ENCODE results near the gene TOMM70.

Gene TOMM70

GRCh38 chr3:100386437-100387074 is 14.3 kb downstream of the TOMM70 start:
- peak; percentile 73 for ATAC-seq

GRCh38 chr3:100384733-100385525 is 16.0 kb downstream of the TOMM70 start:
- no peak for ATAC-seq
- TF ChIP-seq ISL1 (CRISPR knock-in tag; IDR thresholded peaks at IDR 0.05) = no peak
- no peak for TF ChIP-seq CREB5 (CRISPR knock-in tag; IDR thresholded peaks at IDR 0.05; ENCODE audit: low read depth)
- no peak for TF ChIP-seq PPARA (CRISPR knock-in tag; IDR thresholded peaks at IDR 0.05; ENCODE audit: borderline replicate concordance)
- no peak for TF ChIP-seq ZNF8 (CRISPR knock-in tag; IDR thresholded peaks at IDR 0.05)
- TF ChIP-seq ZC3H10 (CRISPR knock-in tag; IDR thresholded peaks at IDR 0.05) = no peak
- no peak for TF ChIP-seq RARB (CRISPR knock-in tag; IDR thresholded peaks at IDR 0.05)
- no peak for TF ChIP-seq BACH2 (CRISPR knock-in tag; IDR thresholded peaks at IDR 0.05; ENCODE audit: borderline replicate concordance)
- TF ChIP-seq GLIS3 (CRISPR knock-in tag; IDR thresholded peaks at IDR 0.05) = no peak
- no peak for TF ChIP-seq TCF4 (CRISPR knock-in tag; IDR thresholded peaks at IDR 0.05; ENCODE audit: borderline replicate concordance)
- no peak for TF ChIP-seq CSDC2 (CRISPR knock-in tag; IDR thresholded peaks at IDR 0.05)
- TF ChIP-seq PATZ1 (CRISPR knock-in tag; IDR thresholded peaks at IDR 0.05; ENCODE audit: borderline replicate concordance) = no peak
- no peak for TF ChIP-seq ZFP3 (CRISPR knock-in tag; IDR thresholded peaks at IDR 0.05)
- TF ChIP-seq OSR1 (CRISPR knock-in tag; IDR thresholded peaks at IDR 0.05) = no peak
- no peak for TF ChIP-seq ZFP30 (CRISPR knock-in tag; IDR thresholded peaks at IDR 0.05)
- no peak for TF ChIP-seq ZNF70 (CRISPR knock-in tag; IDR thresholded peaks at IDR 0.05)
- no peak for TF ChIP-seq ESRRG (CRISPR knock-in tag; IDR thresholded peaks at IDR 0.05)

More at GRCh38 chr3:100386437-100387074, 14.3 kb downstream of the TOMM70 start:
- TF ChIP-seq CREB5 (CRISPR knock-in tag; IDR thresholded peaks at IDR 0.05; ENCODE audit: low read depth) = no peak

GRCh38 chr3:100376301-100376700 is 24.6 kb downstream of the TOMM70 start:
- no peak for TF ChIP-seq PPARA (CRISPR knock-in tag; IDR thresholded peaks at IDR 0.05; ENCODE audit: borderline replicate concordance)
- TF ChIP-seq OSR1 (CRISPR knock-in tag; IDR thresholded peaks at IDR 0.05) = no peak
- no peak for TF ChIP-seq ARNTL (CRISPR knock-in tag; IDR thresholded peaks at IDR 0.05; ENCODE audit: borderline replicate concordance, low read depth)
- TF ChIP-seq BACH2 (CRISPR knock-in tag; IDR thresholded peaks at IDR 0.05; ENCODE audit: borderline replicate concordance) = no peak
- no peak for TF ChIP-seq TCF4 (CRISPR knock-in tag; IDR thresholded peaks at IDR 0.05; ENCODE audit: borderline replicate concordance)
- no peak for TF ChIP-seq ZFP3 (CRISPR knock-in tag; IDR thresholded peaks at IDR 0.05)
- TF ChIP-seq ZNF8 (CRISPR knock-in tag; IDR thresholded peaks at IDR 0.05) = no peak
- TF ChIP-seq ZC3H10 (CRISPR knock-in tag; IDR thresholded peaks at IDR 0.05) = no peak
- TF ChIP-seq RARB (CRISPR knock-in tag; IDR thresholded peaks at IDR 0.05) = no peak
- no peak for TF ChIP-seq TOX (CRISPR knock-in tag; IDR thresholded peaks at IDR 0.05; ENCODE audit: borderline replicate concordance)
- TF ChIP-seq GLIS3 (CRISPR knock-in tag; IDR thresholded peaks at IDR 0.05) = no peak
- TF ChIP-seq, protein P1, sequence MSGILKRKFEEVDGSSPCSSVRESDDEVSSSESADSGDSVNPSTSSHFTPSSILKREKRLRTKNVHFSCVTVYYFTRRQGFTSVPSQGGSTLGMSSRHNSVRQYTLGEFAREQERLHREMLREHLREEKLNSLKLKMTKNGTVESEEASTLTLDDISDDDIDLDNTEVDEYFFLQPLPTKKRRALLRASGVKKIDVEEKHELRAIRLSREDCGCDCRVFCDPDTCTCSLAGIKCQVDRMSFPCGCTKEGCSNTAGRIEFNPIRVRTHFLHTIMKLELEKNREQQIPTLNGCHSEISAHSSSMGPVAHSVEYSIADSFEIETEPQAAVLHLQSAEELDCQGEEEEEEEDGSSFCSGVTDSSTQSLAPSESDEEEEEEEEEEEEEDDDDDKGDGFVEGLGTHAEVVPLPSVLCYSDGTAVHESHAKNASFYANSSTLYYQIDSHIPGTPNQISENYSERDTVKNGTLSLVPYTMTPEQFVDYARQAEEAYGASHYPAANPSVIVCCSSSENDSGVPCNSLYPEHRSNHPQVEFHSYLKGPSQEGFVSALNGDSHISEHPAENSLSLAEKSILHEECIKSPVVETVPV (CRISPR knock-in tag; IDR thresholded peaks at IDR 0.05) = no peak
- no peak for TF ChIP-seq CREB5 (CRISPR knock-in tag; IDR thresholded peaks at IDR 0.05; ENCODE audit: low read depth)
- TF ChIP-seq ZNF565 (CRISPR knock-in tag; conservative IDR thresholded peaks at IDR 0.05; ENCODE audit: low read depth) = no peak
- no peak for TF ChIP-seq ISL1 (CRISPR knock-in tag; IDR thresholded peaks at IDR 0.05)
- no peak for TF ChIP-seq SNAI2 (CRISPR knock-in tag; IDR thresholded peaks at IDR 0.05)
- TF ChIP-seq PATZ1 (CRISPR knock-in tag; IDR thresholded peaks at IDR 0.05; ENCODE audit: borderline replicate concordance) = no peak
- TF ChIP-seq ESRRG (CRISPR knock-in tag; IDR thresholded peaks at IDR 0.05) = no peak
- TF ChIP-seq CSDC2 (CRISPR knock-in tag; IDR thresholded peaks at IDR 0.05) = no peak
- TF ChIP-seq ZFP30 (CRISPR knock-in tag; IDR thresholded peaks at IDR 0.05) = no peak

More at GRCh38 chr3:100376301-100376700, 24.6 kb downstream of the TOMM70 start:
- ATAC-seq = no peak

Measured in SK-N-SH treated with all-trans-retinoic acid at 6 μM for 48 hours (cell line).